Adipocyte (in vitro differentiated cells): Measurements from ENCODE around the gene SPRED3.
"Not testable (repeated sequence)": the region's sequence is repeated elsewhere in the genome, so short reads cannot be mapped to it uniquely, and the experiment has no call there.

Experiments
- DNase-seq: peaks from one replicate; pipeline ENCODE4 v3.0.0-alpha.2; 2015; ENCODE audit warnings: low read depth
- H3K27me3 ChIP-seq: replicated peaks from 2 replicates; pipeline ENCODE4 v1.7.0; 2013; ENCODE audit warnings: mild to moderate bottlenecking, low read length, moderate library complexity; ENCODE audit not compliant: control insufficient read depth, insufficient read depth
- H3K36me3 ChIP-seq: 2 replicates; pipeline ENCODE4 v1.7.0; 2013; ENCODE audit warnings: low read length, mild to moderate bottlenecking, moderate library complexity; ENCODE audit not compliant: control insufficient read depth, insufficient read depth, severe bottlenecking
- H3K4me1 ChIP-seq: 2 replicates; pipeline ENCODE4 v1.7.0; 2013; ENCODE audit warnings: mild to moderate bottlenecking, low read length, moderate library complexity; ENCODE audit not compliant: control insufficient read depth, insufficient read depth
- H3K4me3 ChIP-seq: 2 replicates; pipeline ENCODE4 v1.7.0; 2013; ENCODE audit warnings: mild to moderate bottlenecking, low read length, moderate library complexity
- H3K9ac ChIP-seq: 2 replicates; pipeline ENCODE4 v1.7.0; 2013; ENCODE audit warnings: mild to moderate bottlenecking, low read length, moderate library complexity
- H3K9me3 ChIP-seq: 2 replicates; pipeline ENCODE4 v1.7.0; 2013; ENCODE audit warnings: mild to moderate bottlenecking, low read length, moderate library complexity; ENCODE audit not compliant: control insufficient read depth

Gene SPRED3

GRCh38 chr19:38425222-38425809 lies 36.8 kb downstream of the SPRED3 start:
- Histone ChIP-seq H3K27me3 (peaks cover 45% of the 10 kb centered on the region), H3K9ac (no peak overlapping the region), H3K4me3 (no peak overlapping the region), H3K9me3 (no peaks in the 10 kb centered on the region), H3K36me3 (no peaks in the 10 kb centered on the region), H3K4me1 (no peaks in the 10 kb centered on the region)
- DNase-seq = no peak

DNA sequence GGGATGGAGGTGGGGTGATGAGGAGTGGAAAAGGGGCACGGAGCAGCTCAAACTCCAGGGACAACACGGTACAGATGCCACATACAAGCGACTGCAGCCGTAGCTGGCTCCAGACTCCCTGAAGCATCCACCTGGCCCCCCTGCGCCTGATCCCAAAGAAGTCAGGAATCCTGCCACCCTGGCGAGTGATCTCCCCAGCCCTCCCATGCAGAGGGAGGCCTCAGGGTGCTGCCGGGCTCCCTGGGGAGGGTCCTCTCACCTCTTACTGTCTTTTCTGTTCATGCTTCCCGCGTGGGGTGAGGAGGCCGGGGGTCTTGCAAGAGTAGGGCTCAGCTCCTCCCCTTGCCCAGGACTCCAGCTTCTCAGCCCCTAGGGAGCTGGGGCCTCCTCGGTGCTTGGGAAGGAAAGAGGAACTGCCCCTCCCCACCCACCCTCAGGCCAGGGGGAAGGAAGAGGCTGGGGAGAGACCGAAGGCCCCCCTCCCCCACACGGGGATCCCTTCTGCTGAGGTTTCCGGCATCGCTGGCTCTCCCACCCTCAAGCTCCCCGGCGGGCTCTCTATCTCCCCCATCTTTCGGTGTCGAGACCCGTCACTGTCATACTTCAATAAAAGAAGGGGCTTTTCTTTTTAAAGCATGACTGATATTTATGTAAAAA lies 37.4 kb downstream of the SPRED3 start, which contains the start of gene RASGRP4:
Gene RASGRP4 (minus strand): TSS at position 410 of the 657 bp plus-strand sequence. CDS start 128 bp downstream, at position 282.
- Histone ChIP-seq H3K9me3 (no peaks in the 10 kb centered on the region), H3K9ac (no peak within 1 kb of the TSS), H3K4me1 (no peaks in the 10 kb centered on the region), H3K4me3 (no peak within 1 kb of the TSS), H3K27me3 (peaks cover 38% of the 10 kb centered on the region), H3K36me3 (no peaks in the 10 kb centered on the region)
- DNase-seq = no peak

- H3K9me3 ChIP-seq, H3K36me3 ChIP-seq, H3K9ac ChIP-seq, H3K4me3 ChIP-seq, H3K4me1 ChIP-seq, DNase-seq: not testable (repeated sequence)
- peaks cover 38% of the 10 kb centered on the region for H3K27me3 ChIP-seq
Measured at GRCh38 chr19:38427035-38427677, 38.7 kb downstream of the SPRED3 start.

- Histone ChIP-seq H3K9me3 (no peaks in the 10 kb centered on the region), H3K4me3 (no peak overlapping the region), H3K36me3 (no peaks in the 10 kb centered on the region), H3K27me3 (peaks cover 48% of the 10 kb centered on the region), H3K9ac (no peak overlapping the region), H3K4me1 (no peaks in the 10 kb centered on the region)
- DNase-seq = no peak
Measured at GRCh38 chr19:38429055-38429810, 40.7 kb downstream of the SPRED3 start.

DNA sequence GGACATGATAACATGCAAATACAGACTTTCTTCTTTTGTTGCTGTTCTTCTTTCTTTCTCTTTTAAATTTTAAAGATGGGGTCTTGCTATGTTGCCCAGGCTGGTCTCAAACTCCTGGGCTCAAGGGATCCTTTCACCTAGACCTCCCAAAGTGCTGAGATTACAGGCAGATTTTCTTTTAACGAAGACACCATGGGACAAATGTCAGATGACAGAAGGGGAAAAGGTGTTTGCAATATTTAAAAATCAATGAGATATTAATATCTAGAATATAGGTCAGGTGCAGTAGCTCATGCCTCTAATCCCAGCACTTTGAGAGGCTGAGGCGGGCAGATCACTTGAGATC lies 41.3 kb downstream of the SPRED3 start:
- H3K9me3 ChIP-seq = no peaks in the 10 kb centered on the region
- no peak overlapping the region for H3K4me3 ChIP-seq
- H3K4me1 ChIP-seq = no peaks in the 10 kb centered on the region
- H3K9ac ChIP-seq = no peak overlapping the region
- peaks cover 51% of the 10 kb centered on the region for H3K27me3 ChIP-seq
- H3K36me3 ChIP-seq = no peaks in the 10 kb centered on the region
- DNase-seq = no peak

GRCh38 chr19:38430931-38431330 lies 42.4 kb downstream of the SPRED3 start:
- DNase-seq = no peak
- H3K9ac ChIP-seq = no peak overlapping the region
- H3K27me3 ChIP-seq = peaks cover 46% of the 10 kb centered on the region
- H3K4me3 ChIP-seq = no peak overlapping the region
- H3K36me3 ChIP-seq = no peaks in the 10 kb centered on the region
- H3K9me3 ChIP-seq = no peaks in the 10 kb centered on the region
- H3K4me1 ChIP-seq = no peaks in the 10 kb centered on the region

- Histone ChIP-seq H3K9ac (no peak within 1 kb of the TSS), H3K9me3 (no peaks in the 10 kb centered on the region), H3K4me3 (no peak within 1 kb of the TSS), H3K4me1 (no peaks in the 10 kb centered on the region), H3K36me3 (no peaks in the 10 kb centered on the region), H3K27me3 (peaks cover 48% of the 10 kb centered on the region)
- DNase-seq = peak; percentile 19
Measured at GRCh38 chr19:38433268-38433733, 44.8 kb downstream of the SPRED3 start, which contains the start of gene RYR1. Gene RYR1, plus strand, starts transcription at chr19:38433691. Its CDS starts 139 bp downstream, at chr19:38433830.

GRCh38 chr19:38434549-38435051 lies 46.1 kb downstream of the SPRED3 start:
- H3K36me3 ChIP-seq = no peaks in the 10 kb centered on the region
- H3K9me3 ChIP-seq = no peaks in the 10 kb centered on the region
- no peaks in the 10 kb centered on the region for H3K4me1 ChIP-seq
- H3K4me3 ChIP-seq = no peak overlapping the region
- H3K9ac ChIP-seq = no peak overlapping the region
- no peak for DNase-seq
- H3K27me3 ChIP-seq = peaks cover 36% of the 10 kb centered on the region

- Histone ChIP-seq H3K9ac (no peak overlapping the region), H3K4me1 (no peaks in the 10 kb centered on the region), H3K9me3 (no peaks in the 10 kb centered on the region), H3K36me3 (no peaks in the 10 kb centered on the region), H3K4me3 (no peak overlapping the region), H3K27me3 (peaks cover 29% of the 10 kb centered on the region)
- no peak for DNase-seq
Measured at GRCh38 chr19:38437295-38437694, 48.8 kb downstream of the SPRED3 start.

- DNase-seq = no peak
- H3K4me3 ChIP-seq = no peak overlapping the region
- peaks cover 26% of the 10 kb centered on the region for H3K27me3 ChIP-seq
- H3K9me3 ChIP-seq = no peaks in the 10 kb centered on the region
- no peak overlapping the region for H3K9ac ChIP-seq
- H3K36me3 ChIP-seq = no peaks in the 10 kb centered on the region
- H3K4me1 ChIP-seq = no peaks in the 10 kb centered on the region
Measured at GRCh38 chr19:38437917-38438316, 49.4 kb downstream of the SPRED3 start.

DNA sequence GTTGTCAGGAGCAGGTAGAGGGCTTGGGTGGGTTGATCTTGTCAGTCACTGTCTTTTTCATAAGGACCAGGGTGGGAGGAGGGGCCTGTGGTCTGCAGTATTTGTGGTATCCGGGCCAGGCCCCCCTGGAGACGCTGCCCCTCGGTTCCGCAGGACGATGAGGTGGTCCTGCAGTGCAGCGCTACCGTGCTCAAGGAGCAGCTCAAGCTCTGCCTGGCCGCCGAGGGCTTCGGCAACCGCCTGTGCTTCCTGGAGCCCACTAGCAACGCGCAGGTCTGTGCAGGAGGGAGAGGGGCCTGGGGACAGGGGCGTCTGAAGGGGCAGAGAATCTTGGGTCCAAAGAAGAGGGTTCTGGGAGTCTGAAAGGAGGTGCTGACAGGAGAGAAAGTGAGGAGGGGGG lies 52.1 kb downstream of the SPRED3 start:
- Histone ChIP-seq H3K27me3 (peaks cover 10% of the 10 kb centered on the region), H3K9ac (no peak overlapping the region), H3K4me1 (no peaks in the 10 kb centered on the region), H3K9me3 (no peaks in the 10 kb centered on the region), H3K36me3 (no peaks in the 10 kb centered on the region), H3K4me3 (no peak overlapping the region)
- DNase-seq = no peak
